Neutrophil (primary cell): ENCODE results near the gene CYFIP1.

Experiments
- H3K27ac ChIP-seq: fragments of 200-600 bp; sonication (generic); 2 replicates; pipeline ENCODE4 v1.5.1; 2016; ENCODE audit warnings: mild to moderate bottlenecking, moderate library complexity
- H3K27me3 ChIP-seq: fragments of 200-600 bp; sonication (generic); 2 replicates; pipeline ENCODE4 v1.6.0; 2016; ENCODE audit warnings: mild to moderate bottlenecking
- H3K36me3 ChIP-seq: fragments of 200-600 bp; sonication (generic); 2 replicates; pipeline ENCODE4 v1.5.1; 2017
- H3K4me1 ChIP-seq, 2 experiments: fragments of 200-600 bp in 1 of 2; sonication (generic) in 1 of 2; 1 replicate in 1 of 2; 2 replicates in 1 of 2; pipeline versions ENCODE4 v1.5.1 to v1.6.1; 2013 to 2016; ENCODE audit warnings: low read depth in 1 of 2, low read length in 1 of 2, mild to moderate bottlenecking in 1 of 2, moderate library complexity in 1 of 2; ENCODE audit not compliant: control insufficient read depth in 1 of 2, insufficient read depth in 1 of 2
- H3K4me3 ChIP-seq, 2 experiments: fragments of 200-600 bp in 1 of 2; sonication (generic) in 1 of 2; 1 replicate in 1 of 2; 2 replicates in 1 of 2; pipeline ENCODE4 v1.5.1; 2013 to 2016; ENCODE audit warnings: low read depth in 1 of 2, low read length in 1 of 2, mild to moderate bottlenecking in 1 of 2, moderate library complexity in 1 of 2
- H3K9me3 ChIP-seq: fragments of 200-600 bp; sonication (generic); 2 replicates; pipeline ENCODE4 v1.5.1; 2016
- TF ChIP-seq, protein P1 (sequence below): fragments of 200-600 bp; sonication (generic); IDR thresholded peaks from 2 replicates; pipeline ENCODE4 v1.5.1; 2016; ENCODE audit warnings: antibody characterized with exemption

Gene CYFIP1

DNA sequence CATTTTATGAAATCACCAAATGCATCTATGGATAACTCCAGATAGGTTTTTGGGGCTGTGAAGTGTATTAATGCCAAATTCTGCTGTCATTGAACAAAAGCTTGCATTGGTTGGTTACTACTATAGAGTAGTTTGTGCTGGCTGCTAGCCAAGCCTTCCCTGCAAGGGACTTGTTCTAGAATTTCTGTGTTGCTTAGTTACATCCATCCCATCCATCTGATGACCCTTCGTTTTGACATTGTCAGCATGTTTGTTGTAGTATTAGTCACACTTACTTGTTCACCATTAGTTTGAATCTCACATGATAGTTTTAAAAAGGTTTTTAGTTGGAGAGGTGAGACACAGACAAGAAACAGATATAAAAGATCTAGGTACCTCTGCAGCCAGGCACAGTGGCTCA lies 148.7 kb downstream of the CYFIP1 start:
- H3K4me1 ChIP-seq = no peaks in the 10 kb centered on the region
- H3K4me3 ChIP-seq = no peak overlapping the region
- H3K27ac ChIP-seq = no peak overlapping the region
- H3K36me3 ChIP-seq = no peaks in the 10 kb centered on the region
- no peaks in the 10 kb centered on the region for H3K27me3 ChIP-seq
- TF ChIP-seq, protein P1, sequence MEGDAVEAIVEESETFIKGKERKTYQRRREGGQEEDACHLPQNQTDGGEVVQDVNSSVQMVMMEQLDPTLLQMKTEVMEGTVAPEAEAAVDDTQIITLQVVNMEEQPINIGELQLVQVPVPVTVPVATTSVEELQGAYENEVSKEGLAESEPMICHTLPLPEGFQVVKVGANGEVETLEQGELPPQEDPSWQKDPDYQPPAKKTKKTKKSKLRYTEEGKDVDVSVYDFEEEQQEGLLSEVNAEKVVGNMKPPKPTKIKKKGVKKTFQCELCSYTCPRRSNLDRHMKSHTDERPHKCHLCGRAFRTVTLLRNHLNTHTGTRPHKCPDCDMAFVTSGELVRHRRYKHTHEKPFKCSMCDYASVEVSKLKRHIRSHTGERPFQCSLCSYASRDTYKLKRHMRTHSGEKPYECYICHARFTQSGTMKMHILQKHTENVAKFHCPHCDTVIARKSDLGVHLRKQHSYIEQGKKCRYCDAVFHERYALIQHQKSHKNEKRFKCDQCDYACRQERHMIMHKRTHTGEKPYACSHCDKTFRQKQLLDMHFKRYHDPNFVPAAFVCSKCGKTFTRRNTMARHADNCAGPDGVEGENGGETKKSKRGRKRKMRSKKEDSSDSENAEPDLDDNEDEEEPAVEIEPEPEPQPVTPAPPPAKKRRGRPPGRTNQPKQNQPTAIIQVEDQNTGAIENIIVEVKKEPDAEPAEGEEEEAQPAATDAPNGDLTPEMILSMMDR = no peak
- no peaks in the 10 kb centered on the region for H3K9me3 ChIP-seq

DNA sequence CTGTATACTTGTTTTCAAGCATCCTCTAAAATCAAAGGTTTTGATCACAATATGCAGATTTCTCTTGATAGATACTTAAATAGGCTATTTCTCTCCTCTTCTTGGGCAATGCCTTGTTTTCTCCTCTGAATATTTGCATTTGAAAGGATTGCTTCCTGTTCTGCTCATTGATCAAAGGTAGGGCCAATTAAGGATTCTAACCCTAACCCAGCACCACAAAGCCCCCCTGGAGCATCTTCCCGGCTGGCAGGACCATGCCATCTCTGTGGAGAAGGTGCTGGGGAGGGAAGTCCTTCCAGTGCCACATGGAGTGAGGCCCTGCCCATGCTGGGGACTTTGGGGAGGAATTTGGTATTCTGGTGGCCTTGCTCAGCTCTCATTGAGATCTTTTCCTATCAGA lies 153.0 kb downstream of the CYFIP1 start:
- TF ChIP-seq, protein P1 = no peak
- Histone ChIP-seq H3K27me3 (no peaks in the 10 kb centered on the region), H3K9me3 (no peaks in the 10 kb centered on the region), H3K36me3 (no peaks in the 10 kb centered on the region), H3K4me3 (no peak overlapping the region), H3K27ac (no peak overlapping the region), H3K4me1 (no peaks in the 10 kb centered on the region)

DNA sequence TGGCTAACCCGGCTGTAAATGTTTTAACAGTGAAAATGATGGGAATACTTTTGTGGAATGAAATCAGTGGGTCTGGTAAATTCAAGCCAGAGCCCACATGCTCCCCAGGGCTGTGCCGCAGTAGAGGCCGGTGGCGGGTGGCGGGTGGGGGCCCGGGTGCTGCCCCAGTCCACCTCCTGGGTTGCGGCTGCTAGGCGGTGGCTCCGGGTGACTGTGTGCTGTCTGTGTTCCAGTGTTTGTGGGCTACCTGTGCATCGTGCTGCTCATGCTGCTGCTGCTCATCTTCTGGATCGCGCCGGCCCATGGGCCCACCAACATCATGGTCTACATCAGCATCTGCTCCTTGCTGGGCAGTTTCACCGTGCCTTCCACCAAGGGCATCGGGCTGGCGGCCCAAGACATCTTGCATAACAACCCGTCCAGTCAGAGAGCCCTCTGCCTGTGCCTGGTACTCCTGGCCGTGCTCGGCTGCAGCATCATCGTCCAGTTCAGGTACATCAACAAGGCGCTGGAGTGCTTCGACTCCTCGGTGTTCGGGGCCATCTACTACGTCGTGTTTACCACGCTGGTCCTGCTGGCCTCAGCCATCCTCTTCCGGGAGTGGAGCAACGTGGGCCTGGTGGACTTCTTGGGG lies 156.6 kb downstream of the CYFIP1 start:
- Histone ChIP-seq H3K4me3 (no peak overlapping the region), H3K36me3 (no peaks in the 10 kb centered on the region), H3K4me1 (no peaks in the 10 kb centered on the region), H3K27ac (no peak overlapping the region), H3K9me3 (no peaks in the 10 kb centered on the region), H3K27me3 (no peaks in the 10 kb centered on the region)
- TF ChIP-seq, protein P1 = no peak

DNA sequence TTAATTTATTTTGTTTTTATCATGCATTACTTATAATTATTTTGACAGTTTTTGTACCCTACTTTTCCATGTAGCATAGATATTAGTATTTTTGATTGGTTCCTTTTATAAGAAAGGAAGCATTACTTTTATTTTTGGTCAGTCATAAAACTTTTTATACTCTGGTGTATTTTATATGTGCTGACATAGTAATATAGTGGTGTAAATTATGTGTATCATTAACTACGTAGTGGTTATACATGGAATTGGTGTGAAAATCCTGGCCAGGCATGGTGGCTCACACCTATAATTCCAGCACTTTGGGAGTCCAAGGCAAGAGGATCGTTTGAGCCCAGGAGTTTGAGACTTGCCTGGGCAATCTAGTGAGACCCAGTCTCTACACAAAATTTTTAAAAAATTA lies 160.5 kb downstream of the CYFIP1 start:
- TF ChIP-seq, protein P1 = no peak
- no peak overlapping the region for H3K27ac ChIP-seq
- no peaks in the 10 kb centered on the region for H3K9me3 ChIP-seq
- H3K4me1 ChIP-seq = no peaks in the 10 kb centered on the region
- no peak overlapping the region for H3K4me3 ChIP-seq
- no peaks in the 10 kb centered on the region for H3K36me3 ChIP-seq
- no peaks in the 10 kb centered on the region for H3K27me3 ChIP-seq
